VCaP (cell line): ENCODE measurements around the gene VPS8.

Experiments
- H3K27ac ChIP-seq: fragments of 450-650 bp; 2 replicates; pipeline ENCODE4 v1.5.1; 2017
- CTCF ChIP-seq: fragments of 450-650 bp; conservative IDR thresholded peaks from 2 replicates; pipeline ENCODE4 v1.5.1; 2017; ENCODE audit warnings: mild to moderate bottlenecking, moderate library complexity

Gene VPS8

GRCh38 chr3:184769382-184770170, 42.4 kb upstream of the VPS8 start:
- H3K27ac ChIP-seq = no peak overlapping the region
- TF ChIP-seq CTCF = no peak

GRCh38 chr3:184770541-184770940, 41.4 kb upstream of the VPS8 start:
- TF ChIP-seq CTCF = no peak
- no peak overlapping the region for H3K27ac ChIP-seq

GRCh38 chr3:184771301-184772127, 40.5 kb upstream of the VPS8 start:
- no peak overlapping the region for H3K27ac ChIP-seq
- TF ChIP-seq CTCF = no peak

- no peak for TF ChIP-seq CTCF
- H3K27ac ChIP-seq = no peak overlapping the region
Observed at GRCh38 chr3:184772667-184773272, 39.2 kb upstream of the VPS8 start.

GRCh38 chr3:184773283-184774186, 38.4 kb upstream of the VPS8 start:
- TF ChIP-seq CTCF = no peak
- no peak overlapping the region for H3K27ac ChIP-seq

GRCh38 chr3:184776916-184777315, 35.0 kb upstream of the VPS8 start:
- H3K27ac ChIP-seq = no peak overlapping the region
- TF ChIP-seq CTCF = no peak
